Activated T-cell treated with anti-CD3 and anti-CD28 coated beads for 1 hour (primary cell): Measurements from ENCODE around the gene TRANK1.
A peak's percentile ranks its signal among the peaks of the same experiment; 100 is the strongest.
"Not testable (repeated sequence)": the region's sequence is repeated elsewhere in the genome, so short reads cannot be mapped to it uniquely, and the experiment has no call there.

Experiments used
- DNase-seq: peaks from one replicate; pipeline ENCODE4 v3.0.0-alpha.2; 2020; ENCODE audit warnings: low read depth

The TRANK1 gene

GRCh38 chr3:36944641-36945270, at the start of gene TRANK1:
TSS of gene TRANK1 (minus strand) at chr3:36945054. CDS start at chr3:36944809, 245 bp downstream.
- peak; percentile 61 for DNase-seq

GRCh38 chr3:36993326-36994283, 48.8 kb upstream of the TRANK1 start, which contains the start of gene MLH1:
TSS of gene MLH1 (plus strand) at chr3:36993518. CDS start at chr3:36993548, 30 bp downstream.
- DNase-seq = peak; percentile 92

GRCh38 chr3:36992806-36993325, 48.0 kb upstream of the TRANK1 start, which contains the start of gene EPM2AIP1:
TSS of gene EPM2AIP1 (minus strand) at chr3:36993131. CDS start at chr3:36993077, 54 bp downstream.
- no peak for DNase-seq

- DNase-seq = no peak
These were observed 47.3 kb upstream of the TRANK1 start for GRCh38 chr3:36991923-36992805.

- DNase-seq = no peak
These were observed 46.3 kb upstream of the TRANK1 start for GRCh38 chr3:36991147-36991546.

GRCh38 chr3:36989568-36989967, 44.7 kb upstream of the TRANK1 start:
- no peak for DNase-seq

GRCh38 chr3:36989005-36989404, 44.2 kb upstream of the TRANK1 start:
- no peak for DNase-seq

- no peak for DNase-seq
These were observed 43.5 kb upstream of the TRANK1 start for GRCh38 chr3:36988356-36988755.

- no peak for DNase-seq
These were observed 36.2 kb upstream of the TRANK1 start for GRCh38 chr3:36981006-36981405.

- DNase-seq = no peak
These were observed 28.3 kb upstream of the TRANK1 start for GRCh38 chr3:36973139-36973538.

- DNase-seq = no peak
These were observed 27.3 kb upstream of the TRANK1 start for GRCh38 chr3:36972163-36972562.

- DNase-seq = no peak
These were observed 24.9 kb upstream of the TRANK1 start for GRCh38 chr3:36969540-36970432.

GRCh38 chr3:36969085-36969484, 24.2 kb upstream of the TRANK1 start:
- no peak for DNase-seq

- no peak for DNase-seq
These were observed 20.6 kb upstream of the TRANK1 start for GRCh38 chr3:36965440-36965839.

- DNase-seq = no peak
These were observed 20.0 kb upstream of the TRANK1 start for GRCh38 chr3:36964817-36965216.

GRCh38 chr3:36964331-36964730, 19.5 kb upstream of the TRANK1 start:
- DNase-seq = no peak

GRCh38 chr3:36963008-36963407, 18.2 kb upstream of the TRANK1 start:
- DNase-seq = not testable (repeated sequence)

- no peak for DNase-seq
These were observed 15.6 kb upstream of the TRANK1 start for GRCh38 chr3:36960502-36960901.

GRCh38 chr3:36959821-36960220, 15.0 kb upstream of the TRANK1 start:
- no peak for DNase-seq

- no peak for DNase-seq
These were observed 13.2 kb upstream of the TRANK1 start for GRCh38 chr3:36957862-36958686.
